Measurements from ENCODE around the gene CEP89.
"Not testable (repeated sequence)": the region's sequence is repeated elsewhere in the genome, so short reads cannot be mapped to it uniquely, and the experiment has no call there.

The CEP89 gene

DNA sequence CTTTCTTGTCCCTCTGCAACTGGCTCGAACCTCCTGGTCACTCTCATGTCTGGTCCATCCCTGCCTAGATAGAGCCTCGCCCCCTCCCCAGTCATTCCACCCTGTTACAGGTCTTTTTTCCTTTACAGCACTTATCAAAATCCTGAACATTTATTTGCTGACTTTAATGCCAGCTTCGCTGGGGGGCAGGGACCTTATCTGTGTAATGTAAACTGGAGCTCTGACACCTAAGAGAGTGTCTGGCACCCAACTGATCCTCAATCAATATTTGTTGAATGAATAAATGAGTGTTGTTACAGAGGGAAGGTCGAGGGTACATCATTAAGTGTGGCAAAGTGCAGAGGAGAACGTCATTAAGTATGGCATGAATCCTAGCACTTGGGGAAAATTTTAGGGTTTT lies 17.0 kb upstream of the CEP89 start:
- no peaks in the 10 kb centered on the region for H3K79me1 ChIP-seq (ENCODE audit: low read depth, low read length)
- no CpG with 5 or more reads among the region's 5 CpGs for WGBS, 2 donors (ENCODE audit: extremely low coverage in 2 of 2, insufficient read length in 2 of 2, insufficient replicate concordance in 1 of 2)
- no peak overlapping the region for H3K18ac ChIP-seq (ENCODE audit: low read length)
- no peak overlapping the region for H2BK12ac ChIP-seq (ENCODE audit: low read length)
- no peaks in the 10 kb centered on the region for H3K27me3 ChIP-seq (ENCODE audit: control insufficient read depth in 3 of 3, insufficient read depth in 3 of 3, low read depth in 1 of 3, low read length in 3 of 3)
- no peak overlapping the region for H3K4me3 ChIP-seq (ENCODE audit: low read length in 2 of 2)
- no peak overlapping the region for H2BK15ac ChIP-seq (ENCODE audit: low read length)
- peaks cover 5 to 26% of the 10 kb centered on the region in 2 donors for H3K36me3 ChIP-seq (replicated peaks in 1 of 2; ENCODE audit: control insufficient read depth in 2 of 2, insufficient read depth in 2 of 2, low read length in 2 of 2)
- no peaks in the 10 kb centered on the region for H3K9me3 ChIP-seq (replicated peaks in 1 of 2; ENCODE audit: control insufficient read depth in 2 of 2, insufficient read depth in 1 of 2, low read depth in 1 of 2, low read length in 2 of 2)
- H2BK5ac ChIP-seq (ENCODE audit: low read length) = no peak overlapping the region
- no peak overlapping the region for H3K14ac ChIP-seq (ENCODE audit: low read length)
- no peak overlapping the region for H4K91ac ChIP-seq (ENCODE audit: low read depth, low read length, poor library complexity)
- H3K4ac ChIP-seq (ENCODE audit: low read length) = no peak overlapping the region
- H3K4me2 ChIP-seq (ENCODE audit: insufficient read depth, low read length, poor library complexity, severe bottlenecking) = no peak overlapping the region
- H2AK5ac ChIP-seq (ENCODE audit: low read depth, low read length) = no peak overlapping the region
- no peak for DNase-seq (ENCODE audit: low spot score)
- H4K8ac ChIP-seq (ENCODE audit: low read depth, low read length) = no peak overlapping the region
- H2AFZ ChIP-seq (ENCODE audit: low read length) = no peak overlapping the region
- H3K4me1 ChIP-seq (ENCODE audit: control insufficient read depth in 2 of 2, insufficient read depth in 1 of 2, low read depth in 1 of 2, low read length in 2 of 2) = no peaks in the 10 kb centered on the region
- H3K23ac ChIP-seq (ENCODE audit: low read depth, low read length, poor library complexity) = no peak overlapping the region
- no peak overlapping the region for H3K27ac ChIP-seq (replicated peaks; ENCODE audit: low read length)
- H2BK120ac ChIP-seq (ENCODE audit: low read depth, low read length) = no peak overlapping the region
- no peak overlapping the region for H3K9ac ChIP-seq (ENCODE audit: low read depth, low read length, poor library complexity)

DNA sequence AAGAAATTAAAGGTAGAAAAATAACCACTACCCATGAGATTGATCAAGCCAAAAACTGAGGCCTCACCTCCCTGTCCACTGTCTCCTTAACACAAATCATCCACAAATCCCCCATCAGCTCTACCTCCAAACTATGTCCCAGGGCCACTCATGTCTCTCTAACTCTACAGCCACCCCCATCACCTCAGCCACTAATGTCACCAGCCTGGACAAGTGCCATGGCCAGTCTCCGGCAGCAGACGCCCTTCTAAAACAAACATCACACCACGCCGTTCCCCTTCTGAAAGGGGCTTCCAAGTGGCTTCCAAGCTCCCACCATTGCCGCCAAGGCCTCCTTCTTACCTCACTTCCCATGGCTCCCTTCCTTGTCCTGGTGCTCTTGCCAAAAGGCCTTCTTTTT lies 16.5 kb upstream of the CEP89 start:
- H2BK15ac ChIP-seq (ENCODE audit: low read length); H3K79me1 ChIP-seq (ENCODE audit: low read depth, low read length); H3K4ac ChIP-seq (ENCODE audit: low read length); H2BK5ac ChIP-seq (ENCODE audit: low read length); H3K4me1 ChIP-seq (ENCODE audit: control insufficient read depth in 2 of 2, insufficient read depth in 1 of 2, low read depth in 1 of 2, low read length in 2 of 2); H3K27me3 ChIP-seq (ENCODE audit: control insufficient read depth in 3 of 3, insufficient read depth in 3 of 3, low read depth in 1 of 3, low read length in 3 of 3); H4K91ac ChIP-seq (ENCODE audit: low read depth, low read length, poor library complexity); H4K8ac ChIP-seq (ENCODE audit: low read depth, low read length); H2BK120ac ChIP-seq (ENCODE audit: low read depth, low read length); H2BK12ac ChIP-seq (ENCODE audit: low read length); H3K4me3 ChIP-seq (ENCODE audit: low read length in 2 of 2); H3K9ac ChIP-seq (ENCODE audit: low read depth, low read length, poor library complexity); H3K27ac ChIP-seq (replicated peaks; ENCODE audit: low read length); H3K4me2 ChIP-seq (ENCODE audit: insufficient read depth, low read length, poor library complexity, severe bottlenecking); H3K23ac ChIP-seq (ENCODE audit: low read depth, low read length, poor library complexity); H3K18ac ChIP-seq (ENCODE audit: low read length); H3K14ac ChIP-seq (ENCODE audit: low read length); DNase-seq (ENCODE audit: low spot score); H2AK5ac ChIP-seq (ENCODE audit: low read depth, low read length); H3K9me3 ChIP-seq (replicated peaks in 1 of 2; ENCODE audit: control insufficient read depth in 2 of 2, insufficient read depth in 1 of 2, low read depth in 1 of 2, low read length in 2 of 2); H2AFZ ChIP-seq (ENCODE audit: low read length): not testable (repeated sequence)
- WGBS, 2 donors (ENCODE audit: extremely low coverage in 2 of 2, insufficient read length in 2 of 2, insufficient replicate concordance in 1 of 2) = no CpG with 5 or more reads among the region's 5 CpGs
- H3K36me3 ChIP-seq (replicated peaks in 1 of 2; ENCODE audit: control insufficient read depth in 2 of 2, insufficient read depth in 2 of 2, low read length in 2 of 2) = peaks cover 5 to 23% of the 10 kb centered on the region in 2 donors

- not testable (repeated sequence) for H3K4ac ChIP-seq (ENCODE audit: low read length); H2AK5ac ChIP-seq (ENCODE audit: low read depth, low read length); H3K79me1 ChIP-seq (ENCODE audit: low read depth, low read length); H4K8ac ChIP-seq (ENCODE audit: low read depth, low read length); H3K23ac ChIP-seq (ENCODE audit: low read depth, low read length, poor library complexity); H3K4me3 ChIP-seq (ENCODE audit: low read length in 2 of 2); H3K9ac ChIP-seq (ENCODE audit: low read depth, low read length, poor library complexity); H2AFZ ChIP-seq (ENCODE audit: low read length); H3K18ac ChIP-seq (ENCODE audit: low read length); H4K91ac ChIP-seq (ENCODE audit: low read depth, low read length, poor library complexity); H2BK120ac ChIP-seq (ENCODE audit: low read depth, low read length); H3K27ac ChIP-seq (replicated peaks; ENCODE audit: low read length); H3K36me3 ChIP-seq (replicated peaks in 1 of 2; ENCODE audit: control insufficient read depth in 2 of 2, insufficient read depth in 2 of 2, low read length in 2 of 2); H2BK15ac ChIP-seq (ENCODE audit: low read length); H2BK5ac ChIP-seq (ENCODE audit: low read length); H2BK12ac ChIP-seq (ENCODE audit: low read length); H3K4me1 ChIP-seq (ENCODE audit: control insufficient read depth in 2 of 2, insufficient read depth in 1 of 2, low read depth in 1 of 2, low read length in 2 of 2); H3K27me3 ChIP-seq (ENCODE audit: control insufficient read depth in 3 of 3, insufficient read depth in 3 of 3, low read depth in 1 of 3, low read length in 3 of 3); H3K4me2 ChIP-seq (ENCODE audit: insufficient read depth, low read length, poor library complexity, severe bottlenecking); DNase-seq (ENCODE audit: low spot score); H3K14ac ChIP-seq (ENCODE audit: low read length); H3K9me3 ChIP-seq (replicated peaks in 1 of 2; ENCODE audit: control insufficient read depth in 2 of 2, insufficient read depth in 1 of 2, low read depth in 1 of 2, low read length in 2 of 2)
- WGBS, 2 donors (ENCODE audit: extremely low coverage in 2 of 2, insufficient read length in 2 of 2, insufficient replicate concordance in 1 of 2) = no CpG with 5 or more reads among the region's 6 CpGs
Measured at GRCh38 chr19:32982488-32982887, 10.7 kb upstream of the CEP89 start.

- not testable (repeated sequence) for H4K91ac ChIP-seq (ENCODE audit: low read depth, low read length, poor library complexity); H3K18ac ChIP-seq (ENCODE audit: low read length); H3K9ac ChIP-seq (ENCODE audit: low read depth, low read length, poor library complexity); H3K4me1 ChIP-seq (ENCODE audit: control insufficient read depth in 2 of 2, insufficient read depth in 1 of 2, low read depth in 1 of 2, low read length in 2 of 2); H4K8ac ChIP-seq (ENCODE audit: low read depth, low read length); H3K14ac ChIP-seq (ENCODE audit: low read length); H3K9me3 ChIP-seq (replicated peaks in 1 of 2; ENCODE audit: control insufficient read depth in 2 of 2, insufficient read depth in 1 of 2, low read depth in 1 of 2, low read length in 2 of 2); H2AK5ac ChIP-seq (ENCODE audit: low read depth, low read length); H3K23ac ChIP-seq (ENCODE audit: low read depth, low read length, poor library complexity); H3K4ac ChIP-seq (ENCODE audit: low read length); H2BK5ac ChIP-seq (ENCODE audit: low read length); H2BK15ac ChIP-seq (ENCODE audit: low read length); H2BK12ac ChIP-seq (ENCODE audit: low read length); H2BK120ac ChIP-seq (ENCODE audit: low read depth, low read length); H3K79me1 ChIP-seq (ENCODE audit: low read depth, low read length); H3K27me3 ChIP-seq (ENCODE audit: control insufficient read depth in 3 of 3, insufficient read depth in 3 of 3, low read depth in 1 of 3, low read length in 3 of 3); H3K4me3 ChIP-seq (ENCODE audit: low read length in 2 of 2); H3K27ac ChIP-seq (replicated peaks; ENCODE audit: low read length); DNase-seq (ENCODE audit: low spot score); H2AFZ ChIP-seq (ENCODE audit: low read length); H3K4me2 ChIP-seq (ENCODE audit: insufficient read depth, low read length, poor library complexity, severe bottlenecking)
- no CpG with 5 or more reads among the region's 7 CpGs for WGBS, 2 donors (ENCODE audit: extremely low coverage in 2 of 2, insufficient read length in 2 of 2, insufficient replicate concordance in 1 of 2)
- H3K36me3 ChIP-seq (replicated peaks in 1 of 2; ENCODE audit: control insufficient read depth in 2 of 2, insufficient read depth in 2 of 2, low read length in 2 of 2) = peaks cover 3 to 19% of the 10 kb centered on the region in 2 donors
Measured at GRCh38 chr19:32979807-32980206, 8.0 kb upstream of the CEP89 start.

Data from neuronal stem cell (in vitro differentiated cells).